K562 (cell line): ENCODE data around the gene SMAD7. TPM values are rescaled to one million over a fixed set of nuclear protein-coding genes. Genes with fewer than 3 reads are reported as not detected.

ENCODE experiments used
- EWSR1 ChIP-seq: fragments of 450-650 bp; IDR thresholded peaks from 2 replicates; pipeline ENCODE4 v1.6.1; 2018; ENCODE audit warnings: borderline replicate concordance, mild to moderate bottlenecking, low read depth, moderate library complexity; ENCODE audit not compliant: partially characterized antibody
- FOXP1 ChIP-seq: sonication (generic); formaldehyde crosslinking; IDR thresholded peaks from 2 replicates; pipeline ENCODE4 v1.8.0; 2022; ENCODE audit warnings: mild to moderate bottlenecking, missing genetic modification reagents
- FUS ChIP-seq: fragments of 200-400 bp; formaldehyde crosslinking; optimal IDR thresholded peaks from 2 replicates; pipeline ENCODE3; 2017; ENCODE audit warnings: low read depth, low read length
- PHTF2 ChIP-seq: fragments of 250-450 bp; sonication (Bioruptor Pico); IDR thresholded peaks from 2 replicates; pipeline ENCODE4 v1.5.0; 2021; ENCODE audit warnings: mild to moderate bottlenecking
- POLR2AphosphoS2 ChIP-seq: IDR thresholded peaks from 2 replicates; pipeline ENCODE4 v1.6.1; 2012; ENCODE audit warnings: low read length, improper control_type of control experiment
- RFX1 ChIP-seq: fragments of 450-650 bp; IDR thresholded peaks from 2 replicates; pipeline ENCODE4 v1.6.1; 2016; ENCODE audit warnings: mild to moderate bottlenecking, moderate library complexity
- polyA plus RNA-seq, 8 experiments: library from polyadenylated mRNA; depleted of rRNA in 4 of 8; stranded (reverse) in 5 of 8; unstranded in 3 of 8; fragments of >200 nt; fragmentation: Nextera tagmentation in 2 of 8; fragmentation: Illumina TruSeq in 1 of 8; extraction: Ambion mirVana in 2 of 8; extraction: Trizol in 1 of 8; gene quantifications; 2 replicates each; pipeline versions ENCODE4 v1.2.1 to v1.2.3, GENCODE V29; 2011 to 2014; ENCODE audit warnings: inconsistent platforms in 1 of 8, missing spikeins in 1 of 8
- total RNA-seq, 7 experiments: library from RNA; depleted of rRNA in 6 of 7; stranded (reverse); fragments of >200 nt in 6 of 7; fragmentation: Illumina TruSeq in 2 of 7; extraction: Trizol in 2 of 7; gene quantifications; 2 replicates each; pipeline versions ENCODE4 v1.2.1 to v1.2.3, GENCODE V29; 2011 to 2021; ENCODE audit warnings: low replicate concordance in 1 of 7
- TF ChIP-seq, protein P1 (sequence below): fragments of 450-650 bp; IDR thresholded peaks from 2 replicates; pipeline ENCODE4 v1.6.1; 2016
- TF ChIP-seq, protein P2 (sequence below): fragments of 450-650 bp; IDR thresholded peaks from 2 replicates; pipeline ENCODE4 v1.6.1; 2018; ENCODE audit warnings: mild to moderate bottlenecking, low read depth; ENCODE audit not compliant: partially characterized antibody
- TF ChIP-seq, protein P3 (sequence below): sonication (generic); formaldehyde crosslinking; IDR thresholded peaks from 2 replicates; pipeline ENCODE4 v1.8.1; 2023; ENCODE audit warnings: mild to moderate bottlenecking, missing genetic modification reagents, moderate library complexity
- TF ChIP-seq, protein P4 (sequence below): fragments of 450-650 bp; IDR thresholded peaks from 2 replicates; pipeline ENCODE4 v1.6.1; 2017; ENCODE audit warnings: mild to moderate bottlenecking, moderate library complexity
- TF ChIP-seq, protein P5 (sequence below): fragments of 450-650 bp; IDR thresholded peaks from 2 replicates; pipeline ENCODE4 v1.6.1; 2016; ENCODE audit warnings: mild to moderate bottlenecking, moderate library complexity

Gene SMAD7
- total and polyA plus RNA-seq, 9 of the 15 experiments (the other 6 are each of a cell fraction or from before 2014, with no cell fraction given): 0.13 to 3.0 (median 1.6) TPM

DNA sequence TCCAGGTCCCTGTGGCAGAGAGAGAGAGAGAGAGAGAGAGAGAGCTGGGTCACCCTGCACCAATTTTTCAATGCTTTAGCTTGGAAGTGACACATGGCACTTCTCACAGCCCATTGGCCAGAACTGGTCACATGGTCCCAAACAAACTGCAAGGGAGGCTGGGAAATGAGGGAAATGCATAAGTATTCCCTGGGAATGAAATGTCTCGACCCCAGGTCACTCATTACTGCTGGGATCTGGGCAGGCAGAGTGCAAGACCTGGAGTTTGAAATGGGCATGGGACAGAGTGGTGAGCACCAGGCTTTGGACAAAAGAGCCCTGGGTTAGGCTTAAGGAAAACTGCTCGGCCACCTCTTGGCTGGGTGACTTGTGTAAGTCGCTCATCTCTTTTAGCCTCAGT, 37.0 kb downstream of the SMAD7 start (continued):
- TF ChIP-seq, protein P1, sequence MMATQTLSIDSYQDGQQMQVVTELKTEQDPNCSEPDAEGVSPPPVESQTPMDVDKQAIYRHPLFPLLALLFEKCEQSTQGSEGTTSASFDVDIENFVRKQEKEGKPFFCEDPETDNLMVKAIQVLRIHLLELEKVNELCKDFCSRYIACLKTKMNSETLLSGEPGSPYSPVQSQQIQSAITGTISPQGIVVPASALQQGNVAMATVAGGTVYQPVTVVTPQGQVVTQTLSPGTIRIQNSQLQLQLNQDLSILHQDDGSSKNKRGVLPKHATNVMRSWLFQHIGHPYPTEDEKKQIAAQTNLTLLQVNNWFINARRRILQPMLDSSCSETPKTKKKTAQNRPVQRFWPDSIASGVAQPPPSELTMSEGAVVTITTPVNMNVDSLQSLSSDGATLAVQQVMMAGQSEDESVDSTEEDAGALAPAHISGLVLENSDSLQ: 0 out of 2 replicates have a peak, but pooled peaks have one; percentile 5
- TF ChIP-seq, protein P2, sequence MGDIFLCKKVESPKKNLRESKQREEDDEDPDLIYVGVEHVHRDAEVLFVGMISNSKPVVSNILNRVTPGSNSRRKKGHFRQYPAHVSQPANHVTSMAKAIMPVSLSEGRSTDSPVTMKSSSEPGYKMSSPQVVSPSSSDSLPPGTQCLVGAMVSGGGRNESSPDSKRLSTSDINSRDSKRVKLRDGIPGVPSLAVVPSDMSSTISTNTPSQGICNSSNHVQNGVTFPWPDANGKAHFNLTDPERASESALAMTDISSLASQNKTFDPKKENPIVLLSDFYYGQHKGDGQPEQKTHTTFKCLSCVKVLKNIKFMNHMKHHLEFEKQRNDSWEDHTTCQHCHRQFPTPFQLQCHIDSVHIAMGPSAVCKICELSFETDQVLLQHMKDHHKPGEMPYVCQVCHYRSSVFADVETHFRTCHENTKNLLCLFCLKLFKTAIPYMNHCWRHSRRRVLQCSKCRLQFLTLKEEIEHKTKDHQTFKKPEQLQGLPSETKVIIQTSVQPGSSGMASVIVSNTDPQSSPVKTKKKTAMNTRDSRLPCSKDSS: no peak
- TF ChIP-seq RFX1 (no peak), FUS (no peak), POLR2AphosphoS2 (no peak), EWSR1 (no peak), FOXP1 (CRISPR knock-in tag) (no peak), PHTF2 (no peak)
- TF ChIP-seq, protein P3, sequence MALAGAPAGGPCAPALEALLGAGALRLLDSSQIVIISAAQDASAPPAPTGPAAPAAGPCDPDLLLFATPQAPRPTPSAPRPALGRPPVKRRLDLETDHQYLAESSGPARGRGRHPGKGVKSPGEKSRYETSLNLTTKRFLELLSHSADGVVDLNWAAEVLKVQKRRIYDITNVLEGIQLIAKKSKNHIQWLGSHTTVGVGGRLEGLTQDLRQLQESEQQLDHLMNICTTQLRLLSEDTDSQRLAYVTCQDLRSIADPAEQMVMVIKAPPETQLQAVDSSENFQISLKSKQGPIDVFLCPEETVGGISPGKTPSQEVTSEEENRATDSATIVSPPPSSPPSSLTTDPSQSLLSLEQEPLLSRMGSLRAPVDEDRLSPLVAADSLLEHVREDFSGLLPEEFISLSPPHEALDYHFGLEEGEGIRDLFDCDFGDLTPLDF: no peak
- TF ChIP-seq, protein P4, sequence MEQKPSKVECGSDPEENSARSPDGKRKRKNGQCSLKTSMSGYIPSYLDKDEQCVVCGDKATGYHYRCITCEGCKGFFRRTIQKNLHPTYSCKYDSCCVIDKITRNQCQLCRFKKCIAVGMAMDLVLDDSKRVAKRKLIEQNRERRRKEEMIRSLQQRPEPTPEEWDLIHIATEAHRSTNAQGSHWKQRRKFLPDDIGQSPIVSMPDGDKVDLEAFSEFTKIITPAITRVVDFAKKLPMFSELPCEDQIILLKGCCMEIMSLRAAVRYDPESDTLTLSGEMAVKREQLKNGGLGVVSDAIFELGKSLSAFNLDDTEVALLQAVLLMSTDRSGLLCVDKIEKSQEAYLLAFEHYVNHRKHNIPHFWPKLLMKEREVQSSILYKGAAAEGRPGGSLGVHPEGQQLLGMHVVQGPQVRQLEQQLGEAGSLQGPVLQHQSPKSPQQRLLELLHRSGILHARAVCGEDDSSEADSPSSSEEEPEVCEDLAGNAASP: no peak
- TF ChIP-seq, protein P5, sequence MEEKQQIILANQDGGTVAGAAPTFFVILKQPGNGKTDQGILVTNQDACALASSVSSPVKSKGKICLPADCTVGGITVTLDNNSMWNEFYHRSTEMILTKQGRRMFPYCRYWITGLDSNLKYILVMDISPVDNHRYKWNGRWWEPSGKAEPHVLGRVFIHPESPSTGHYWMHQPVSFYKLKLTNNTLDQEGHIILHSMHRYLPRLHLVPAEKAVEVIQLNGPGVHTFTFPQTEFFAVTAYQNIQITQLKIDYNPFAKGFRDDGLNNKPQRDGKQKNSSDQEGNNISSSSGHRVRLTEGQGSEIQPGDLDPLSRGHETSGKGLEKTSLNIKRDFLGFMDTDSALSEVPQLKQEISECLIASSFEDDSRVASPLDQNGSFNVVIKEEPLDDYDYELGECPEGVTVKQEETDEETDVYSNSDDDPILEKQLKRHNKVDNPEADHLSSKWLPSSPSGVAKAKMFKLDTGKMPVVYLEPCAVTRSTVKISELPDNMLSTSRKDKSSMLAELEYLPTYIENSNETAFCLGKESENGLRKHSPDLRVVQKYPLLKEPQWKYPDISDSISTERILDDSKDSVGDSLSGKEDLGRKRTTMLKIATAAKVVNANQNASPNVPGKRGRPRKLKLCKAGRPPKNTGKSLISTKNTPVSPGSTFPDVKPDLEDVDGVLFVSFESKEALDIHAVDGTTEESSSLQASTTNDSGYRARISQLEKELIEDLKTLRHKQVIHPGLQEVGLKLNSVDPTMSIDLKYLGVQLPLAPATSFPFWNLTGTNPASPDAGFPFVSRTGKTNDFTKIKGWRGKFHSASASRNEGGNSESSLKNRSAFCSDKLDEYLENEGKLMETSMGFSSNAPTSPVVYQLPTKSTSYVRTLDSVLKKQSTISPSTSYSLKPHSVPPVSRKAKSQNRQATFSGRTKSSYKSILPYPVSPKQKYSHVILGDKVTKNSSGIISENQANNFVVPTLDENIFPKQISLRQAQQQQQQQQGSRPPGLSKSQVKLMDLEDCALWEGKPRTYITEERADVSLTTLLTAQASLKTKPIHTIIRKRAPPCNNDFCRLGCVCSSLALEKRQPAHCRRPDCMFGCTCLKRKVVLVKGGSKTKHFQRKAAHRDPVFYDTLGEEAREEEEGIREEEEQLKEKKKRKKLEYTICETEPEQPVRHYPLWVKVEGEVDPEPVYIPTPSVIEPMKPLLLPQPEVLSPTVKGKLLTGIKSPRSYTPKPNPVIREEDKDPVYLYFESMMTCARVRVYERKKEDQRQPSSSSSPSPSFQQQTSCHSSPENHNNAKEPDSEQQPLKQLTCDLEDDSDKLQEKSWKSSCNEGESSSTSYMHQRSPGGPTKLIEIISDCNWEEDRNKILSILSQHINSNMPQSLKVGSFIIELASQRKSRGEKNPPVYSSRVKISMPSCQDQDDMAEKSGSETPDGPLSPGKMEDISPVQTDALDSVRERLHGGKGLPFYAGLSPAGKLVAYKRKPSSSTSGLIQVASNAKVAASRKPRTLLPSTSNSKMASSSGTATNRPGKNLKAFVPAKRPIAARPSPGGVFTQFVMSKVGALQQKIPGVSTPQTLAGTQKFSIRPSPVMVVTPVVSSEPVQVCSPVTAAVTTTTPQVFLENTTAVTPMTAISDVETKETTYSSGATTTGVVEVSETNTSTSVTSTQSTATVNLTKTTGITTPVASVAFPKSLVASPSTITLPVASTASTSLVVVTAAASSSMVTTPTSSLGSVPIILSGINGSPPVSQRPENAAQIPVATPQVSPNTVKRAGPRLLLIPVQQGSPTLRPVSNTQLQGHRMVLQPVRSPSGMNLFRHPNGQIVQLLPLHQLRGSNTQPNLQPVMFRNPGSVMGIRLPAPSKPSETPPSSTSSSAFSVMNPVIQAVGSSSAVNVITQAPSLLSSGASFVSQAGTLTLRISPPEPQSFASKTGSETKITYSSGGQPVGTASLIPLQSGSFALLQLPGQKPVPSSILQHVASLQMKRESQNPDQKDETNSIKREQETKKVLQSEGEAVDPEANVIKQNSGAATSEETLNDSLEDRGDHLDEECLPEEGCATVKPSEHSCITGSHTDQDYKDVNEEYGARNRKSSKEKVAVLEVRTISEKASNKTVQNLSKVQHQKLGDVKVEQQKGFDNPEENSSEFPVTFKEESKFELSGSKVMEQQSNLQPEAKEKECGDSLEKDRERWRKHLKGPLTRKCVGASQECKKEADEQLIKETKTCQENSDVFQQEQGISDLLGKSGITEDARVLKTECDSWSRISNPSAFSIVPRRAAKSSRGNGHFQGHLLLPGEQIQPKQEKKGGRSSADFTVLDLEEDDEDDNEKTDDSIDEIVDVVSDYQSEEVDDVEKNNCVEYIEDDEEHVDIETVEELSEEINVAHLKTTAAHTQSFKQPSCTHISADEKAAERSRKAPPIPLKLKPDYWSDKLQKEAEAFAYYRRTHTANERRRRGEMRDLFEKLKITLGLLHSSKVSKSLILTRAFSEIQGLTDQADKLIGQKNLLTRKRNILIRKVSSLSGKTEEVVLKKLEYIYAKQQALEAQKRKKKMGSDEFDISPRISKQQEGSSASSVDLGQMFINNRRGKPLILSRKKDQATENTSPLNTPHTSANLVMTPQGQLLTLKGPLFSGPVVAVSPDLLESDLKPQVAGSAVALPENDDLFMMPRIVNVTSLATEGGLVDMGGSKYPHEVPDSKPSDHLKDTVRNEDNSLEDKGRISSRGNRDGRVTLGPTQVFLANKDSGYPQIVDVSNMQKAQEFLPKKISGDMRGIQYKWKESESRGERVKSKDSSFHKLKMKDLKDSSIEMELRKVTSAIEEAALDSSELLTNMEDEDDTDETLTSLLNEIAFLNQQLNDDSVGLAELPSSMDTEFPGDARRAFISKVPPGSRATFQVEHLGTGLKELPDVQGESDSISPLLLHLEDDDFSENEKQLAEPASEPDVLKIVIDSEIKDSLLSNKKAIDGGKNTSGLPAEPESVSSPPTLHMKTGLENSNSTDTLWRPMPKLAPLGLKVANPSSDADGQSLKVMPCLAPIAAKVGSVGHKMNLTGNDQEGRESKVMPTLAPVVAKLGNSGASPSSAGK: peak; percentile 39; the same call in 1 of the 2 replicates
